Body of pancreas (tissue), 4 donors: ENCODE results near the gene PTBP3. TPM values are rescaled to one million over a fixed set of nuclear protein-coding genes. Genes with fewer than 3 reads are reported as not detected.
"Not testable (repeated sequence)": the region's sequence is repeated elsewhere in the genome, so short reads cannot be mapped to it uniquely, and the experiment has no call there.

Source experiments
- ATAC-seq: fragments of 150-250 bp; one replicate; pipeline ENCODE4 v1.9.1; 2016
- DNase-seq, 4 donors: peaks; one replicate each; pipeline ENCODE4 v3.0.0-alpha.2; 2019
- H3K27ac ChIP-seq, 4 donors: fragments of 200-600 bp; sonication (generic); 1 replicate in 3 of 4; 2 replicates in 1 of 4; pipeline versions ENCODE4 v1.5.1 to v1.6.1; 2016 to 2019; ENCODE audit warnings: mild to moderate bottlenecking in 1 of 4, mixed read lengths in 1 of 4, moderate library complexity in 1 of 4
- H3K27me3 ChIP-seq, 2 donors: fragments of 200-600 bp; sonication (generic); one replicate each; pipeline ENCODE4 v1.6.0; 2016; ENCODE audit warnings: mild to moderate bottlenecking in 1 of 2
- H3K36me3 ChIP-seq, 2 donors: fragments of 200-600 bp; sonication (generic); replicated peaks in 1 of 2; 2 replicates each; pipeline ENCODE4 v1.5.1; 2016; ENCODE audit warnings: low read depth in 2 of 2; ENCODE audit not compliant: insufficient read depth in 1 of 2
- H3K4me1 ChIP-seq: fragments of 200-600 bp; sonication (generic); one replicate; pipeline ENCODE4 v1.6.0; 2016
- H3K4me3 ChIP-seq, 2 donors: fragments of 200-600 bp; sonication (generic); 1 replicate in 1 of 2; 2 replicates in 1 of 2; pipeline ENCODE4 v1.5.1; 2016 to 2019
- H3K9me3 ChIP-seq, 3 donors: fragments of 200-600 bp; sonication (generic); 1 replicate in 2 of 3; 2 replicates in 1 of 3; pipeline ENCODE4 v1.5.1; 2016
- CTCF ChIP-seq, 7 experiments: fragments of 450-650 bp in 4 of 7; fragments of 200-600 bp in 3 of 7; sonication (generic) in 3 of 7; IDR thresholded peaks; one replicate each; pipeline ENCODE4 v1.5.1; 2016 to 2019; ENCODE audit warnings: antibody characterized with exemption in 7 of 7
- POLR2A ChIP-seq, 3 donors: fragments of 450-650 bp; IDR thresholded peaks; one replicate each; pipeline ENCODE4 v1.6.1; 2016; ENCODE audit warnings: antibody characterized with exemption in 3 of 3, mild to moderate bottlenecking in 2 of 3
- WGBS, 2 donors: methylation state at CpG; one replicate each; pipeline ENCODE4 v1.1.5; 2017; 5-methylcytosine and 5-hydroxymethylcytosine counted together
- intact Hi-C: fragments of 100-400 bp; cut with DNase I; formaldehyde crosslinking; loops from one replicate; pipeline ENCODE4 v1.15.1; 2023
- total RNA-seq, 2 donors: library from RNA; depleted of rRNA; stranded (reverse); fragments of >200 nt; gene quantifications; one replicate each; pipeline ENCODE4 v1.1.0, GENCODE V29; 2016

PTBP3 gene
- total RNA-seq, 2 donors from 2014 or later = 30.4 to 122 TPM

- DNase-seq = no peak
- H3K4me3 ChIP-seq = no peak overlapping the region
- no peak for ATAC-seq
Observed at GRCh38 chr9:112377087-112377486, 43.7 kb upstream of the PTBP3 start.

GRCh38 chr9:112375361-112375760, 41.9 kb upstream of the PTBP3 start:
- DNase-seq = no peak
- Histone ChIP-seq H3K4me3 (no peak overlapping the region), H3K27me3 (no peaks in the 10 kb centered on the region), H3K36me3 (no peaks in the 10 kb centered on the region), H3K4me1 (peaks cover 22% of the 10 kb centered on the region), H3K9me3 (no peaks in the 10 kb centered on the region), H3K27ac (no peak overlapping the region)
- intact Hi-C loops = loop anchor here (10.0 kb wide), 1 partner anchor 281 kb away; no protein-coding TSS in a partner anchor
- no peak for TF ChIP-seq POLR2A (IDR thresholded peaks at IDR 0.05)
- TF ChIP-seq CTCF (IDR thresholded peaks at IDR 0.05) = no peak
- no peak for ATAC-seq
- WGBS, 2 donors = 87 to 95% methylated on average over 5 of the region's 5 CpGs

More at GRCh38 chr9:112377087-112377486, 43.7 kb upstream of the PTBP3 start:
- WGBS, 2 donors = 46 to 49% methylated on average over 2 of the region's 2 CpGs
- H3K4me1 ChIP-seq = peaks cover 32% of the 10 kb centered on the region
- intact Hi-C loops = loop anchor here (10.0 kb wide), 1 partner anchor 282 kb away; no protein-coding TSS in a partner anchor
- no peaks in the 10 kb centered on the region for H3K9me3 ChIP-seq
- H3K27me3 ChIP-seq = no peaks in the 10 kb centered on the region
- TF ChIP-seq POLR2A (IDR thresholded peaks at IDR 0.05) (no peak), CTCF (IDR thresholded peaks at IDR 0.05) (no peak)
- H3K36me3 ChIP-seq = no peaks in the 10 kb centered on the region
- H3K27ac ChIP-seq = no peak overlapping the region

- intact Hi-C loops = loop anchor here (10.0 kb wide), 1 partner anchor 279 kb away; no protein-coding TSS in a partner anchor
- not testable (repeated sequence) for DNase-seq, ATAC-seq, H3K27me3 ChIP-seq, H3K27ac ChIP-seq, H3K4me3 ChIP-seq, H3K36me3 ChIP-seq, H3K9me3 ChIP-seq
- peaks cover 22% of the 10 kb centered on the region for H3K4me1 ChIP-seq
- 94 to 100% methylated on average over 2 of the region's 2 CpGs for WGBS, 2 donors
Observed at GRCh38 chr9:112374232-112374631, 40.8 kb upstream of the PTBP3 start.

- not testable (repeated sequence) for H3K4me3 ChIP-seq, H3K36me3 ChIP-seq, DNase-seq, ATAC-seq, H3K9me3 ChIP-seq, H3K27ac ChIP-seq, H3K27me3 ChIP-seq
- intact Hi-C loops = loop anchor here (10.0 kb wide), 1 partner anchor 279 kb away; no protein-coding TSS in a partner anchor
- H3K4me1 ChIP-seq = peaks cover 21% of the 10 kb centered on the region
- WGBS, 2 donors = 77 to 85% methylated on average over 2 of the region's 2 CpGs
Observed at GRCh38 chr9:112373666-112374065, 40.2 kb upstream of the PTBP3 start.

GRCh38 chr9:112371060-112371459, 37.6 kb upstream of the PTBP3 start:
- Histone ChIP-seq H3K36me3 (no peaks in the 10 kb centered on the region), H3K27ac (no peak overlapping the region), H3K27me3 (no peaks in the 10 kb centered on the region), H3K9me3 (no peaks in the 10 kb centered on the region), H3K4me1 (no peaks in the 10 kb centered on the region), H3K4me3 (no peak overlapping the region)
- WGBS, 2 donors = 3 to 97% methylated on average over 1 of the region's 1 CpG
- DNase-seq (no peak), ATAC-seq (no peak)
- intact Hi-C loops = loop anchor here (10.0 kb wide), 1 partner anchor 276 kb away; no protein-coding TSS in a partner anchor
- TF ChIP-seq POLR2A (IDR thresholded peaks at IDR 0.05) (no peak), CTCF (IDR thresholded peaks at IDR 0.05) (no peak)

GRCh38 chr9:112369817-112370216, 36.4 kb upstream of the PTBP3 start:
- 86 to 95% methylated on average over 1 of the region's 1 CpG for WGBS, 2 donors
- ATAC-seq = no peak
- Histone ChIP-seq H3K4me1 (no peaks in the 10 kb centered on the region), H3K4me3 (no peak overlapping the region), H3K27ac (no peak overlapping the region), H3K36me3 (no peaks in the 10 kb centered on the region), H3K9me3 (no peaks in the 10 kb centered on the region), H3K27me3 (no peaks in the 10 kb centered on the region)
- DNase-seq = no peak
- no peak for TF ChIP-seq CTCF (IDR thresholded peaks at IDR 0.05)
- no peak for TF ChIP-seq POLR2A (IDR thresholded peaks at IDR 0.05)
- intact Hi-C loops = loop anchor here (10.0 kb wide), 1 partner anchor 275 kb away; no protein-coding TSS in a partner anchor
